WTC11 (cell line): Measurements from ENCODE around the gene THY1. TPM values are rescaled to one million over a fixed set of nuclear protein-coding genes. Genes with fewer than 3 reads are reported as not detected.

Source experiments
- ATAC-seq: fragments of 200-7000 bp; cut with Tn5 transposase; 2 replicates; pipeline ENCODE4 v1.10.0; 2021; ENCODE audit warnings: mild to moderate bottlenecking, moderate library complexity
- CTCF ChIA-PET: fragments of 300-600 bp; sonication (Branson Sonifier 250); formaldehyde crosslinking; loops from one replicate; lab custom pipeline; 2021; ENCODE audit warnings: antibody characterized with exemption; lab: Charles Lee
- POLR2A ChIA-PET: fragments of 350-600 bp; sonication (Branson Sonifier 250); formaldehyde crosslinking; loops from one replicate; lab custom pipeline; 2021; ENCODE audit warnings: antibody characterized with exemption; lab: Charles Lee
- DNase-seq: peaks from one replicate; pipeline ENCODE4 v3.0.0; 2021; ENCODE audit warnings: low spot score
- H3K27ac Mint-ChIP-seq: 2 replicates; pipeline ENCODE4 v1.8.0; 2021; ENCODE audit warnings: mixed read lengths
- H3K27me3 Mint-ChIP-seq: 2 replicates; pipeline ENCODE4 v1.8.0; 2021; ENCODE audit warnings: low read depth, mild to moderate bottlenecking, moderate library complexity, mixed read lengths
- H3K36me3 Mint-ChIP-seq: 2 replicates; pipeline ENCODE4 v1.8.0; 2021; ENCODE audit warnings: mixed read lengths
- H3K4me1 Mint-ChIP-seq: 2 replicates; pipeline ENCODE4 v1.8.0; 2022; ENCODE audit warnings: mixed read lengths
- H3K4me3 Mint-ChIP-seq: 2 replicates; pipeline ENCODE4 v1.8.0; 2021; ENCODE audit warnings: mild to moderate bottlenecking, moderate library complexity, mixed read lengths
- H3K9me3 Mint-ChIP-seq: 2 replicates; pipeline ENCODE4 v1.8.0; 2021; ENCODE audit warnings: mixed read lengths
- ATF1 ChIP-seq: sonication (generic); formaldehyde crosslinking; IDR thresholded peaks from 2 replicates; pipeline ENCODE4 v1.8.1; 2023; ENCODE audit warnings: mild to moderate bottlenecking, moderate library complexity, missing genetic modification reagents
- CREM ChIP-seq: sonication (generic); formaldehyde crosslinking; IDR thresholded peaks from 2 replicates; pipeline ENCODE4 v1.8.1; 2022; ENCODE audit warnings: mild to moderate bottlenecking, missing genetic modification reagents, moderate library complexity
- EMX1 ChIP-seq: fragments of 250-450 bp; sonication (Bioruptor Pico); IDR thresholded peaks from 2 replicates; pipeline ENCODE4 v1.8.0; 2021; ENCODE audit warnings: mild to moderate bottlenecking
- IRF2 ChIP-seq: sonication (generic); formaldehyde crosslinking; IDR thresholded peaks from 2 replicates; pipeline ENCODE4 v1.8.0; 2022; ENCODE audit warnings: low read depth, missing genetic modification reagents, borderline replicate concordance
- JAZF1 ChIP-seq: fragments of 250-450 bp; sonication (Bioruptor Pico); IDR thresholded peaks from 2 replicates; pipeline ENCODE4 v1.9.0; 2021; ENCODE audit warnings: moderate library complexity, mild to moderate bottlenecking, inconsistent platforms
- JUN ChIP-seq: sonication (generic); formaldehyde crosslinking; IDR thresholded peaks from 2 replicates; pipeline ENCODE4 v1.8.0; 2023; ENCODE audit warnings: mild to moderate bottlenecking, missing genetic modification reagents
- OVOL2 ChIP-seq: fragments of 250-450 bp; sonication (Bioruptor Pico); IDR thresholded peaks from 2 replicates; pipeline ENCODE4 v1.9.0; 2021; ENCODE audit warnings: mild to moderate bottlenecking, borderline replicate concordance
- SOX15 ChIP-seq: fragments of 250-450 bp; sonication (Bioruptor Pico); IDR thresholded peaks from 2 replicates; pipeline ENCODE4 v1.9.0; 2021; ENCODE audit warnings: mild to moderate bottlenecking
- TEAD1 ChIP-seq: sonication (generic); formaldehyde crosslinking; IDR thresholded peaks from 2 replicates; pipeline ENCODE4 v1.8.0; 2022; ENCODE audit warnings: mild to moderate bottlenecking, missing genetic modification reagents
- TEAD4 ChIP-seq: sonication (generic); formaldehyde crosslinking; IDR thresholded peaks from 2 replicates; pipeline ENCODE4 v1.8.0; 2022; ENCODE audit warnings: mild to moderate bottlenecking, missing genetic modification reagents
- ZBTB21 ChIP-seq: sonication (generic); formaldehyde crosslinking; IDR thresholded peaks from 2 replicates; pipeline ENCODE4 v1.8.1; 2023; ENCODE audit warnings: mild to moderate bottlenecking, missing genetic modification reagents, borderline replicate concordance
- ZNF138 ChIP-seq: sonication (generic); formaldehyde crosslinking; conservative IDR thresholded peaks from 2 replicates; pipeline ENCODE4 v1.8.1; 2022; ENCODE audit warnings: mild to moderate bottlenecking, moderate library complexity, missing genetic modification reagents
- ZNF232 ChIP-seq: sonication (generic); formaldehyde crosslinking; IDR thresholded peaks from 2 replicates; pipeline ENCODE4 v1.8.0; 2022; ENCODE audit warnings: mild to moderate bottlenecking, missing genetic modification reagents
- ZNF671 ChIP-seq: fragments of 250-450 bp; sonication (Bioruptor Pico); IDR thresholded peaks from 2 replicates; pipeline ENCODE4 v1.8.0; 2021; ENCODE audit warnings: mild to moderate bottlenecking
- total RNA-seq: library from RNA; stranded (reverse); gene quantifications from 3 replicates; pipeline ENCODE4 v1.2.3, GENCODE V29; 2021
- TF ChIP-seq, protein P1 (sequence below): sonication (generic); formaldehyde crosslinking; conservative IDR thresholded peaks from 2 replicates; pipeline ENCODE4 v1.8.1; 2023; ENCODE audit warnings: mild to moderate bottlenecking, low read depth, missing genetic modification reagents, moderate library complexity
- TF ChIP-seq, protein P2 (sequence below): sonication (generic); formaldehyde crosslinking; IDR thresholded peaks from 2 replicates; pipeline ENCODE4 v1.8.1; 2022; ENCODE audit warnings: mild to moderate bottlenecking, moderate library complexity, missing genetic modification reagents
- TF ChIP-seq, protein P3 (sequence below): sonication (generic); formaldehyde crosslinking; IDR thresholded peaks from 2 replicates; pipeline ENCODE4 v1.8.1; 2023; ENCODE audit warnings: mild to moderate bottlenecking, missing genetic modification reagents, moderate library complexity
- TF ChIP-seq, protein P4 (sequence below): sonication (generic); formaldehyde crosslinking; IDR thresholded peaks from 2 replicates; pipeline ENCODE4 v1.8.0; 2023; ENCODE audit warnings: missing genetic modification reagents, mild to moderate bottlenecking, borderline replicate concordance
- TF ChIP-seq, protein P5 (sequence below): sonication (generic); formaldehyde crosslinking; IDR thresholded peaks from 2 replicates; pipeline ENCODE4 v1.8.1; 2023; ENCODE audit warnings: mild to moderate bottlenecking, moderate library complexity, missing genetic modification reagents

THY1 gene
- total RNA-seq, 1 experiment from 2014 or later, result 325 TPM

DNA sequence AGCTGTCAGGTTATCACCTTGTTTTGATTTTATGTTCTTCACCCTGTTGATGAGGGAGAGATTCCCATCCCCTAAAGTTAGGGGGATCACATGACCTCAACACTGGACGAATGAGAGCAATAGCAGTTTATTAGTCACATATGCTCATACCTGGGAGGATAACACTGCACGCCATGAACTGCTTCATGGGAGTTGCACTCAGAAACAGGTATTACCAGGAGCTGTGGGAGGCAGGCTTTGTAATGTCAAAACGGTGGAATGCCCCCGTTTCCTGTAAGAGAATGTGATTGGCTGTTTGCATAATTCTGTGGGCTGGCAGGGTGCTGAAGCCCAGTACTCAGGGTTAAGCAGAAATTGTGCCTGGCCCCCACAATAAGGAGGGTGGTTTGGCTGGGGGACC, 3.2 kb upstream of the THY1 start:
- CTCF ChIA-PET, result interaction anchor here (0.9 to 1.5 kb wide), 6 partner anchors 19 to 88 kb away, joined by 3 to 7 read pairs (median 4); no protein-coding TSS in a partner anchor

DNA sequence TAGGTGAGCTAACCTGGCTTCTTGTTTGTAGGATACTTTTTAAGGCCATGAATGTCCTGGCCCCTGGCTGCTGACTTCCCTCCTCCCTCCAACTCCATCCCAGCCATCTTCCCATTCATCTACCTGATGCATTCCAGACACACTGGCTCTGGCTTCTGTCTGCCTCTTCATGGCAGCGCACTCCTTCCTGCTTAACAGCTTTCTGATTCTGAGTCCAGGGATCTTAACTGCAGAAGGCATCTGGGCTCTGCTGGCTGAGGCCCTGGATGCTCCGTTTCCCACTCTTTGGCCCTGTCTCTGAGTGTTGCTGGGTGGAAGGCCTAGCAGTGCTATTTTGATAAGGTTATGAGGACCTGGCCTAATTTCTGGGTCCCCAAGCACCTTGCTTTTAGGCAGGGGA, 1.8 kb upstream of the THY1 start:
- Mint-ChIP-seq H3K27ac (peak overlapping the region; percentile 48; the same call in 1 of the 2 replicates), H3K4me1 (peaks cover 63% of the 10 kb centered on the region), H3K4me3 (peak overlapping the region; percentile 32; the same call in 1 of the 2 replicates), H3K36me3 (peaks cover 21% of the 10 kb centered on the region), H3K27me3 (no peaks in the 10 kb centered on the region), H3K9me3 (no peaks in the 10 kb centered on the region)
- ChIA-PET CTCF (interaction anchor here (0.9 to 2.5 kb wide), 4 partner anchors 35 to 87 kb away, joined by 5 to 9 read pairs (median 6); no protein-coding TSS in a partner anchor), POLR2A (no interaction called here)
- DNase-seq (no peak), ATAC-seq (no peak)
- TF ChIP-seq, protein P1, sequence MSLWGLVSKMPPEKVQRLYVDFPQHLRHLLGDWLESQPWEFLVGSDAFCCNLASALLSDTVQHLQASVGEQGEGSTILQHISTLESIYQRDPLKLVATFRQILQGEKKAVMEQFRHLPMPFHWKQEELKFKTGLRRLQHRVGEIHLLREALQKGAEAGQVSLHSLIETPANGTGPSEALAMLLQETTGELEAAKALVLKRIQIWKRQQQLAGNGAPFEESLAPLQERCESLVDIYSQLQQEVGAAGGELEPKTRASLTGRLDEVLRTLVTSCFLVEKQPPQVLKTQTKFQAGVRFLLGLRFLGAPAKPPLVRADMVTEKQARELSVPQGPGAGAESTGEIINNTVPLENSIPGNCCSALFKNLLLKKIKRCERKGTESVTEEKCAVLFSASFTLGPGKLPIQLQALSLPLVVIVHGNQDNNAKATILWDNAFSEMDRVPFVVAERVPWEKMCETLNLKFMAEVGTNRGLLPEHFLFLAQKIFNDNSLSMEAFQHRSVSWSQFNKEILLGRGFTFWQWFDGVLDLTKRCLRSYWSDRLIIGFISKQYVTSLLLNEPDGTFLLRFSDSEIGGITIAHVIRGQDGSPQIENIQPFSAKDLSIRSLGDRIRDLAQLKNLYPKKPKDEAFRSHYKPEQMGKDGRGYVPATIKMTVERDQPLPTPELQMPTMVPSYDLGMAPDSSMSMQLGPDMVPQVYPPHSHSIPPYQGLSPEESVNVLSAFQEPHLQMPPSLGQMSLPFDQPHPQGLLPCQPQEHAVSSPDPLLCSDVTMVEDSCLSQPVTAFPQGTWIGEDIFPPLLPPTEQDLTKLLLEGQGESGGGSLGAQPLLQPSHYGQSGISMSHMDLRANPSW, result no peak
- no peak for TF ChIP-seq ATF1 (CRISPR knock-in tag)
- TF ChIP-seq ZNF138 (CRISPR knock-in tag), result no peak
- TF ChIP-seq IRF2 (CRISPR knock-in tag), result no peak
- TF ChIP-seq JAZF1 (CRISPR knock-in tag), result no peak
- TF ChIP-seq JUN (CRISPR knock-in tag), result no peak
- no peak for TF ChIP-seq ZNF671 (CRISPR knock-in tag)
- TF ChIP-seq, protein P2, sequence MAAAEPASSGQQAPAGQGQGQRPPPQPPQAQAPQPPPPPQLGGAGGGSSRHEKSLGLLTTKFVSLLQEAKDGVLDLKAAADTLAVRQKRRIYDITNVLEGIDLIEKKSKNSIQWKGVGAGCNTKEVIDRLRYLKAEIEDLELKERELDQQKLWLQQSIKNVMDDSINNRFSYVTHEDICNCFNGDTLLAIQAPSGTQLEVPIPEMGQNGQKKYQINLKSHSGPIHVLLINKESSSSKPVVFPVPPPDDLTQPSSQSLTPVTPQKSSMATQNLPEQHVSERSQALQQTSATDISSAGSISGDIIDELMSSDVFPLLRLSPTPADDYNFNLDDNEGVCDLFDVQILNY (CRISPR knock-in tag), result no peak
- no peak for TF ChIP-seq CREM (CRISPR knock-in tag)
- no peak for TF ChIP-seq OVOL2 (CRISPR knock-in tag)

More for the DNA sequence above, 3.2 kb upstream of the THY1 start:
- Mint-ChIP-seq H3K36me3 (peaks cover 10% of the 10 kb centered on the region), H3K4me1 (peaks cover 57% of the 10 kb centered on the region), H3K27ac (0 out of 2 replicates have a peak overlapping the region, but pooled peaks have one; percentile 33), H3K4me3 (no peak overlapping the region), H3K9me3 (no peaks in the 10 kb centered on the region), H3K27me3 (peaks cover under 1% of the 10 kb centered on the region)
- TF ChIP-seq TEAD4 (CRISPR knock-in tag) (no peak), TEAD1 (CRISPR knock-in tag) (peak; percentile 35; the same call in 1 of the 2 replicates)
- TF ChIP-seq, protein P3, sequence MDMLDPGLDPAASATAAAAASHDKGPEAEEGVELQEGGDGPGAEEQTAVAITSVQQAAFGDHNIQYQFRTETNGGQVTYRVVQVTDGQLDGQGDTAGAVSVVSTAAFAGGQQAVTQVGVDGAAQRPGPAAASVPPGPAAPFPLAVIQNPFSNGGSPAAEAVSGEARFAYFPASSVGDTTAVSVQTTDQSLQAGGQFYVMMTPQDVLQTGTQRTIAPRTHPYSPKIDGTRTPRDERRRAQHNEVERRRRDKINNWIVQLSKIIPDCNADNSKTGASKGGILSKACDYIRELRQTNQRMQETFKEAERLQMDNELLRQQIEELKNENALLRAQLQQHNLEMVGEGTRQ (CRISPR knock-in tag), result peak; percentile 60
- POLR2A ChIA-PET, result interaction anchor here (0.7 to 1.4 kb wide), 2 partner anchors 15 to 17 kb away, joined by 3 read pairs; no protein-coding TSS in a partner anchor
- ATAC-seq (peak; percentile 10), DNase-seq (no peak)

DNA sequence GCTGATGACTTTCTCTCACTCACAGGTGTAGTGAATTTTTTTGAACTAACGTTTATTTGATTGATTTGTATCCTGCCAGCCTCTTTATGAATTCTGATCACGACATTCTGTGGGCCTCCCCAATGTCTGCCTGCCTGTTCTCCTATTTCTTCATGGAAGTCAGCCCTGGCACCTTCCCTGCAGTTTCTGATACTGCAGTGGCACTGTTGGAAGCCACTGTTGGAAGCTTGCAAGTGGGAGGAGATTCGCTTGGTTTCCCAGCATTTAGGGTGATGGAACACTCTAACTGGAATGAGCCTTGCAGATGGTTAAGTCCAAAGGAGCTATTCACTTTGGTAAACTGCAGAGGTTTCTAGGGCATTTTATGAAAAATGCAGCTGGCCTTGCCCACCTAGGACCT, 1.3 kb upstream of the THY1 start:
- Mint-ChIP-seq H3K4me1 (peaks cover 64% of the 10 kb centered on the region), H3K36me3 (peaks cover 26% of the 10 kb centered on the region), H3K27me3 (no peaks in the 10 kb centered on the region), H3K4me3 (peak overlapping the region; percentile 96), H3K9me3 (no peaks in the 10 kb centered on the region), H3K27ac (peak overlapping the region; percentile 21; the same call in 1 of the 2 replicates)
- ATAC-seq, result no peak
- ChIA-PET CTCF (interaction anchor here (0.9 to 3.6 kb wide), 5 partner anchors 9 to 86 kb away, joined by 5 to 13 read pairs (median 9); partner anchors contain the start of gene USP2), POLR2A (no interaction called here)
- no peak for DNase-seq
- TF ChIP-seq ZNF232 (CRISPR knock-in tag) (no peak), TEAD1 (CRISPR knock-in tag) (no peak), JAZF1 (CRISPR knock-in tag) (no peak), ZBTB21 (CRISPR knock-in tag) (no peak), EMX1 (no peak), SOX15 (CRISPR knock-in tag) (no peak), ZNF671 (CRISPR knock-in tag) (no peak)
- TF ChIP-seq, protein P4, sequence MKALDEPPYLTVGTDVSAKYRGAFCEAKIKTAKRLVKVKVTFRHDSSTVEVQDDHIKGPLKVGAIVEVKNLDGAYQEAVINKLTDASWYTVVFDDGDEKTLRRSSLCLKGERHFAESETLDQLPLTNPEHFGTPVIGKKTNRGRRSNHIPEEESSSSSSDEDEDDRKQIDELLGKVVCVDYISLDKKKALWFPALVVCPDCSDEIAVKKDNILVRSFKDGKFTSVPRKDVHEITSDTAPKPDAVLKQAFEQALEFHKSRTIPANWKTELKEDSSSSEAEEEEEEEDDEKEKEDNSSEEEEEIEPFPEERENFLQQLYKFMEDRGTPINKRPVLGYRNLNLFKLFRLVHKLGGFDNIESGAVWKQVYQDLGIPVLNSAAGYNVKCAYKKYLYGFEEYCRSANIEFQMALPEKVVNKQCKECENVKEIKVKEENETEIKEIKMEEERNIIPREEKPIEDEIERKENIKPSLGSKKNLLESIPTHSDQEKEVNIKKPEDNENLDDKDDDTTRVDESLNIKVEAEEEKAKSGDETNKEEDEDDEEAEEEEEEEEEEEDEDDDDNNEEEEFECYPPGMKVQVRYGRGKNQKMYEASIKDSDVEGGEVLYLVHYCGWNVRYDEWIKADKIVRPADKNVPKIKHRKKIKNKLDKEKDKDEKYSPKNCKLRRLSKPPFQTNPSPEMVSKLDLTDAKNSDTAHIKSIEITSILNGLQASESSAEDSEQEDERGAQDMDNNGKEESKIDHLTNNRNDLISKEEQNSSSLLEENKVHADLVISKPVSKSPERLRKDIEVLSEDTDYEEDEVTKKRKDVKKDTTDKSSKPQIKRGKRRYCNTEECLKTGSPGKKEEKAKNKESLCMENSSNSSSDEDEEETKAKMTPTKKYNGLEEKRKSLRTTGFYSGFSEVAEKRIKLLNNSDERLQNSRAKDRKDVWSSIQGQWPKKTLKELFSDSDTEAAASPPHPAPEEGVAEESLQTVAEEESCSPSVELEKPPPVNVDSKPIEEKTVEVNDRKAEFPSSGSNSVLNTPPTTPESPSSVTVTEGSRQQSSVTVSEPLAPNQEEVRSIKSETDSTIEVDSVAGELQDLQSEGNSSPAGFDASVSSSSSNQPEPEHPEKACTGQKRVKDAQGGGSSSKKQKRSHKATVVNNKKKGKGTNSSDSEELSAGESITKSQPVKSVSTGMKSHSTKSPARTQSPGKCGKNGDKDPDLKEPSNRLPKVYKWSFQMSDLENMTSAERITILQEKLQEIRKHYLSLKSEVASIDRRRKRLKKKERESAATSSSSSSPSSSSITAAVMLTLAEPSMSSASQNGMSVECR (CRISPR knock-in tag), result no peak
- TF ChIP-seq, protein P3 (CRISPR knock-in tag), result no peak
- TF ChIP-seq, protein P5, sequence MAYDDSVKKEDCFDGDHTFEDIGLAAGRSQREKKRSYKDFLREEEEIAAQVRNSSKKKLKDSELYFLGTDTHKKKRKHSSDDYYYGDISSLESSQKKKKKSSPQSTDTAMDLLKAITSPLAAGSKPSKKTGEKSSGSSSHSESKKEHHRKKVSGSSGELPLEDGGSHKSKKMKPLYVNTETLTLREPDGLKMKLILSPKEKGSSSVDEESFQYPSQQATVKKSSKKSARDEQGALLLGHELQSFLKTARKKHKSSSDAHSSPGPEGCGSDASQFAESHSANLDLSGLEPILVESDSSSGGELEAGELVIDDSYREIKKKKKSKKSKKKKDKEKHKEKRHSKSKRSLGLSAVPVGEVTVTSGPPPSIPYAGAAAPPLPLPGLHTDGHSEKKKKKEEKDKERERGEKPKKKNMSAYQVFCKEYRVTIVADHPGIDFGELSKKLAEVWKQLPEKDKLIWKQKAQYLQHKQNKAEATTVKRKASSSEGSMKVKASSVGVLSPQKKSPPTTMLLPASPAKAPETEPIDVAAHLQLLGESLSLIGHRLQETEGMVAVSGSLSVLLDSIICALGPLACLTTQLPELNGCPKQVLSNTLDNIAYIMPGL (CRISPR knock-in tag), result no peak
